ENCODE measurements around the gene TPTE.
"Not testable (repeated sequence)": the region's sequence is repeated elsewhere in the genome, so short reads cannot be mapped to it uniquely, and the experiment has no call there.

TPTE gene

GRCh38 chr21:10521091-10521598 is at the start of gene TPTE:
Gene TPTE, plus strand, starts transcription at chr21:10521583. Its CDS starts 17,141 bp downstream, at chr21:10538724.
- TF ChIP-seq CTCF (IDR thresholded peaks at IDR 0.05; ENCODE audit: low read depth, low read length): no peak
- no peak for DNase-seq (ENCODE audit: low read depth in 2 of 2)
- no peak within 1 kb of the TSS for H3K4me3 ChIP-seq (replicated peaks in 1 of 2; ENCODE audit: low read depth in 2 of 2, low read length in 2 of 2)

GRCh38 chr21:10471999-10472398 is 49.4 kb upstream of the TPTE start:
- DNase-seq (ENCODE audit: low read depth in 2 of 2); H3K4me3 ChIP-seq (replicated peaks in 1 of 2; ENCODE audit: low read depth in 2 of 2, low read length in 2 of 2): not testable (repeated sequence)

GRCh38 chr21:10477794-10478193 is 43.6 kb upstream of the TPTE start:
- DNase-seq (ENCODE audit: low read depth in 2 of 2); H3K4me3 ChIP-seq (replicated peaks in 1 of 2; ENCODE audit: low read depth in 2 of 2, low read length in 2 of 2): not testable (repeated sequence)

- not testable (repeated sequence) for H3K4me3 ChIP-seq (replicated peaks in 1 of 2; ENCODE audit: low read depth in 2 of 2, low read length in 2 of 2); DNase-seq (ENCODE audit: low read depth in 2 of 2)
These were observed 41.5 kb upstream of the TPTE start for GRCh38 chr21:10479875-10480274.

- not testable (repeated sequence) for DNase-seq (ENCODE audit: low read depth in 2 of 2); H3K4me3 ChIP-seq (replicated peaks in 1 of 2; ENCODE audit: low read depth in 2 of 2, low read length in 2 of 2)
These were observed 36.5 kb upstream of the TPTE start for GRCh38 chr21:10484864-10485263.

- not testable (repeated sequence) for H3K4me3 ChIP-seq (replicated peaks in 1 of 2; ENCODE audit: low read depth in 2 of 2, low read length in 2 of 2); DNase-seq (ENCODE audit: low read depth in 2 of 2)
These were observed 30.9 kb upstream of the TPTE start for GRCh38 chr21:10490453-10490852.

GRCh38 chr21:10511116-10511515 is 10.3 kb upstream of the TPTE start:
- DNase-seq (ENCODE audit: low read depth in 2 of 2): no peak
- TF ChIP-seq CTCF (IDR thresholded peaks at IDR 0.05; ENCODE audit: low read depth, low read length): no peak
- no peak overlapping the region for H3K4me3 ChIP-seq (replicated peaks in 1 of 2; ENCODE audit: low read depth in 2 of 2, low read length in 2 of 2)

- not testable (repeated sequence) for DNase-seq (ENCODE audit: low read depth in 2 of 2); H3K4me3 ChIP-seq (replicated peaks in 1 of 2; ENCODE audit: low read depth in 2 of 2, low read length in 2 of 2)
These were observed 4.5 kb upstream of the TPTE start for GRCh38 chr21:10516889-10517288.

- not testable (repeated sequence) for H3K4me3 ChIP-seq (replicated peaks in 1 of 2; ENCODE audit: low read depth in 2 of 2, low read length in 2 of 2); DNase-seq (ENCODE audit: low read depth in 2 of 2)
These were observed 3.5 kb upstream of the TPTE start for GRCh38 chr21:10517904-10518303.

GRCh38 chr21:10521835-10522500 is 585 bp downstream of the TPTE start:
- H3K4me3 ChIP-seq (replicated peaks in 1 of 2; ENCODE audit: low read depth in 2 of 2, low read length in 2 of 2); DNase-seq (ENCODE audit: low read depth in 2 of 2): not testable (repeated sequence)

GRCh38 chr21:10539956-10540355 is 18.6 kb downstream of the TPTE start:
- no peak overlapping the region for H3K4me3 ChIP-seq (replicated peaks in 1 of 2; ENCODE audit: low read depth in 2 of 2, low read length in 2 of 2)
- TF ChIP-seq CTCF (IDR thresholded peaks at IDR 0.05; ENCODE audit: low read depth, low read length): no peak

GRCh38 chr21:10544376-10544775 is 23.0 kb downstream of the TPTE start:
- DNase-seq (ENCODE audit: low read depth in 2 of 2); H3K4me3 ChIP-seq (replicated peaks in 1 of 2; ENCODE audit: low read depth in 2 of 2, low read length in 2 of 2): not testable (repeated sequence)

More at GRCh38 chr21:10539956-10540355, 18.6 kb downstream of the TPTE start:
- no peak for DNase-seq (ENCODE audit: low read depth in 2 of 2)

GRCh38 chr21:10547868-10548267 is 26.5 kb downstream of the TPTE start:
- not testable (repeated sequence) for H3K4me3 ChIP-seq (replicated peaks in 1 of 2; ENCODE audit: low read depth in 2 of 2, low read length in 2 of 2); DNase-seq (ENCODE audit: low read depth in 2 of 2)

- DNase-seq (ENCODE audit: low read depth in 2 of 2): not testable (repeated sequence)
These were observed 27.1 kb downstream of the TPTE start for GRCh38 chr21:10548331-10548954.

GRCh38 chr21:10570803-10571202 is 49.4 kb downstream of the TPTE start:
- not testable (repeated sequence) for DNase-seq (ENCODE audit: low read depth in 2 of 2); H3K4me3 ChIP-seq (replicated peaks in 1 of 2; ENCODE audit: low read depth in 2 of 2, low read length in 2 of 2)

More at GRCh38 chr21:10548331-10548954, 27.1 kb downstream of the TPTE start:
- H3K4me3 ChIP-seq (replicated peaks in 1 of 2; ENCODE audit: low read depth in 2 of 2, low read length in 2 of 2): not testable (repeated sequence)

Data from cardiac fibroblast (primary cell).